Ovary (tissue), 3 donors: ENCODE data around the gene ITGAE.

ENCODE experiments used
- EP300 ChIP-seq: sonication (generic); formaldehyde crosslinking; IDR thresholded peaks from one replicate; pipeline ENCODE4 v1.6.1; 2017; ENCODE audit warnings: antibody characterized with exemption
- POLR2A ChIP-seq: fragments of 450-650 bp; IDR thresholded peaks from one replicate; pipeline ENCODE4 v1.6.1; 2017; ENCODE audit warnings: antibody characterized with exemption, mild to moderate bottlenecking, moderate library complexity
- TF ChIP-seq, protein P1 (sequence below), 3 donors: fragments of 450-650 bp in 2 of 3; fragments of 200-600 bp in 1 of 3; IDR thresholded peaks; one replicate each; pipeline versions ENCODE4 v1.5.1 to v1.8.0; 2016 to 2022; ENCODE audit warnings: antibody characterized with exemption in 3 of 3, mild to moderate bottlenecking in 1 of 3
- donor health status: DM: no; HTN: no; CAD: no.

DNA sequence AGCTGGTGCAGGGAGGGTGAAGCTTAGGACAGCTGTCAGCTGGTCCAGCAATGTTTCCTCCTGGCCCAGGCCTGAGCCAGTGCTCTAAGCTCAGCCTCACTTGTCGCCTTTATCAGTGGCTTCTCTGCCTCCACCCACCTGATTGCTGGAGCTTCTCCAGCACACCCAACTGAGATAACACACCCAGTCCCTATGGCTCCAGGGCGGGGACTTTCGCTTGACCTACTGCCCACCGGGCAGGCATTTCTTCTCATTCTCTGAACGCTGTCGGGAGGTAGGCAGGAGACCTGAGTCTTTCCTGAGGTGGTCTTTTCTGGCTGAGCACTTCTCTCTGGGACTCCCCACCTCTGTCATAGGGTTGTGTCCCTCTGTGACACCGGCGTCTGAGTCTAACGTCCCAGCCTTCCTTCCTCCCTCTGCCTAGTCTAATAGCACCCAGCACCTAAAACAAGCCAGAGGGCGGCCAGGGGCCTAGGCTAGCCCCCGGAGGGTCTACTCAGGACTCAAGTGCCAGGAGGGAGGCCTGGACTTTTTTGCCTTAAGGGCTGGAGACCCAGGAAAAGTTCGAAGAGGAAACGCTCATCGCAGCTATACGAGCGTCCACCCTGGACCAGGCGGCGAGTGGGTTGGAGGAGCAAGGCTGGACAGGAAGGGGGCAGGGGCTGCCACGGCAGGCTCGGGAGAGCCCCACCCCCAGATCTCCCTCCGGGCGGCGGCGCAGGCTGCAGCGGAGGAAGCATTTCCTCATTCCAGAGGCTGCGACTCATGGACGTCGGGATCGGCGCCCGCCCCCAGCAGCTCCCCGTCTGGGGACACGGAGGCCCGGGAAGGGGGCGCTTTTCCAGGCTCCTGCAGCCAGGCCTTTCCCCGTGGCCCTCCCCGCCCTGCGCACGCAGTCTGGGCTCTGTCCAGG is 133.4 kb downstream of the ITGAE start:
- TF ChIP-seq, protein P1, sequence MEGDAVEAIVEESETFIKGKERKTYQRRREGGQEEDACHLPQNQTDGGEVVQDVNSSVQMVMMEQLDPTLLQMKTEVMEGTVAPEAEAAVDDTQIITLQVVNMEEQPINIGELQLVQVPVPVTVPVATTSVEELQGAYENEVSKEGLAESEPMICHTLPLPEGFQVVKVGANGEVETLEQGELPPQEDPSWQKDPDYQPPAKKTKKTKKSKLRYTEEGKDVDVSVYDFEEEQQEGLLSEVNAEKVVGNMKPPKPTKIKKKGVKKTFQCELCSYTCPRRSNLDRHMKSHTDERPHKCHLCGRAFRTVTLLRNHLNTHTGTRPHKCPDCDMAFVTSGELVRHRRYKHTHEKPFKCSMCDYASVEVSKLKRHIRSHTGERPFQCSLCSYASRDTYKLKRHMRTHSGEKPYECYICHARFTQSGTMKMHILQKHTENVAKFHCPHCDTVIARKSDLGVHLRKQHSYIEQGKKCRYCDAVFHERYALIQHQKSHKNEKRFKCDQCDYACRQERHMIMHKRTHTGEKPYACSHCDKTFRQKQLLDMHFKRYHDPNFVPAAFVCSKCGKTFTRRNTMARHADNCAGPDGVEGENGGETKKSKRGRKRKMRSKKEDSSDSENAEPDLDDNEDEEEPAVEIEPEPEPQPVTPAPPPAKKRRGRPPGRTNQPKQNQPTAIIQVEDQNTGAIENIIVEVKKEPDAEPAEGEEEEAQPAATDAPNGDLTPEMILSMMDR (IDR thresholded peaks at IDR 0.05): no peak
- TF ChIP-seq EP300 (no peak), POLR2A (peak; percentile 9)
